Endometrial microvascular endothelial cells (primary cell): ENCODE data around the gene HNRNPA0. TPM values are rescaled to one million over a fixed set of nuclear protein-coding genes. Genes with fewer than 3 reads are reported as not detected.

Experiments
- in situ Hi-C: cut with HindIII; loops from 2 replicates; pipeline ENCODE4 v1.10.0; 2017; ENCODE audit warnings: low sequenced_read_pairs, low pct_unique_long_range_greater_than_20kb; ENCODE audit errors: inconsistent ontology term
- total RNA-seq: library from RNA; depleted of rRNA; stranded (reverse); fragments of >200 nt; gene quantifications from one replicate; pipeline ENCODE4 v1.2.3, GENCODE V29; 2015; ENCODE audit errors: inconsistent ontology term

The HNRNPA0 gene
- total RNA-seq, 1 donor from 2014 or later, result 6.4 TPM

- in situ Hi-C loops, result no loop called here
Measured at GRCh38 chr5:137758121-137758520, 4.0 kb upstream of the HNRNPA0 start.

- in situ Hi-C loops, result no loop called here
Measured at GRCh38 chr5:137757634-137758033, 3.5 kb upstream of the HNRNPA0 start.

- in situ Hi-C loops, result no loop called here
Measured at GRCh38 chr5:137754961-137755762, 999 bp upstream of the HNRNPA0 start.

GRCh38 chr5:137753691-137754187 lies 424 bp downstream of the HNRNPA0 start:
- in situ Hi-C loops, result no loop called here

GRCh38 chr5:137752905-137753690 lies 1.1 kb downstream of the HNRNPA0 start:
- in situ Hi-C loops, result no loop called here

GRCh38 chr5:137751869-137752491 lies 2.2 kb downstream of the HNRNPA0 start:
- in situ Hi-C loops, result no loop called here

- in situ Hi-C loops, result no loop called here
Measured at GRCh38 chr5:137750436-137750835, 3.7 kb downstream of the HNRNPA0 start.

GRCh38 chr5:137747848-137748247 lies 6.3 kb downstream of the HNRNPA0 start:
- in situ Hi-C loops, result no loop called here

- in situ Hi-C loops, result no loop called here
Measured at GRCh38 chr5:137743031-137743640, 11.0 kb downstream of the HNRNPA0 start.

- in situ Hi-C loops, result no loop called here
Measured at GRCh38 chr5:137741718-137742117, 12.4 kb downstream of the HNRNPA0 start.

GRCh38 chr5:137739737-137740136 lies 14.4 kb downstream of the HNRNPA0 start:
- in situ Hi-C loops, result no loop called here

- in situ Hi-C loops, result no loop called here
Measured at GRCh38 chr5:137738947-137739346, 15.2 kb downstream of the HNRNPA0 start.

- in situ Hi-C loops, result no loop called here
Measured at GRCh38 chr5:137737349-137738131, 16.6 kb downstream of the HNRNPA0 start.

- in situ Hi-C loops, result no loop called here
Measured at GRCh38 chr5:137736496-137736895, 17.7 kb downstream of the HNRNPA0 start.

- in situ Hi-C loops, result no loop called here
Measured at GRCh38 chr5:137735555-137736284, 18.4 kb downstream of the HNRNPA0 start, which contains the start of gene KLHL3. Gene KLHL3, minus strand, starts transcription at chr5:137736089. Its CDS starts 443 bp downstream, at chr5:137735646.

- in situ Hi-C loops, result no loop called here
Measured at GRCh38 chr5:137734962-137735554, 19.1 kb downstream of the HNRNPA0 start.

- in situ Hi-C loops, result no loop called here
Measured at GRCh38 chr5:137734331-137734730, 19.8 kb downstream of the HNRNPA0 start.
